Activated naive CD4-positive, alpha-beta T cell treated with anti-CD3 and anti-CD28 coated beads for 36 hours (primary cell): Measurements from ENCODE around the gene BBC3. TPM values are rescaled to one million over a fixed set of nuclear protein-coding genes. Genes with fewer than 3 reads are reported as not detected.

ENCODE experiments used
- CTCF ChIA-PET: fragments of 350-600 bp; sonication (Branson Sonifier 250); formaldehyde crosslinking; loops from one replicate; lab custom pipeline; 2021; ENCODE audit warnings: antibody characterized with exemption; lab: Charles Lee
- DNase-seq: peaks from one replicate; pipeline ENCODE4 v3.0.0-alpha.2; 2020
- H3K27ac Mint-ChIP-seq: one replicate; pipeline ENCODE4 v1.8.0; 2021; ENCODE audit warnings: mild to moderate bottlenecking, mixed read lengths
- H3K27me3 Mint-ChIP-seq: one replicate; pipeline ENCODE4 v1.8.0; 2021; ENCODE audit warnings: low read depth, mixed read lengths
- H3K36me3 Mint-ChIP-seq: one replicate; pipeline ENCODE4 v1.8.0; 2021; ENCODE audit warnings: low read depth, mixed read lengths
- H3K4me1 Mint-ChIP-seq: one replicate; pipeline ENCODE4 v1.8.0; 2021; ENCODE audit warnings: low read depth, mixed read lengths
- H3K4me3 Mint-ChIP-seq: one replicate; pipeline ENCODE4 v1.8.0; 2021; ENCODE audit warnings: mild to moderate bottlenecking, moderate library complexity, mixed read lengths
- H3K9me3 Mint-ChIP-seq: one replicate; pipeline ENCODE4 v1.8.0; 2021; ENCODE audit warnings: mixed read lengths
- intact Hi-C: fragments of 100-400 bp; cut with micrococcal nuclease; formaldehyde crosslinking; loops from one replicate; pipeline ENCODE4 v1.15.1; 2023
- microRNA-seq: library from miRNA; unstranded; fragments of <30 nt; microRNA quantifications from one replicate; pipeline ENCODE4 v1.2.0, GENCODE V29; 2022; ENCODE audit warnings: borderline microRNAs expressed, borderline replicate concordance
- total RNA-seq, 2 experiments: library from RNA; stranded (reverse); gene quantifications; one replicate each; pipeline ENCODE4 v1.2.3, GENCODE V29; 2021

BBC3 gene
- total RNA-seq, 2 experiments from 2014 or later: 55.9 to 59.5 TPM

GRCh38 chr19:47176071-47176626 lies 54.9 kb downstream of the BBC3 start:
- CTCF ChIA-PET: interaction anchor here (1.2 to 1.6 kb wide), 2 partner anchors 26 to 50 kb away, joined by 3 to 4 read pairs; no protein-coding TSS in a partner anchor
- H3K4me3 Mint-ChIP-seq: peak overlapping the region; percentile 15
- peaks cover 69% of the 10 kb centered on the region for H3K36me3 Mint-ChIP-seq
- H3K4me1 Mint-ChIP-seq: peaks cover 74% of the 10 kb centered on the region
- no peaks in the 10 kb centered on the region for H3K27me3 Mint-ChIP-seq
- intact Hi-C loops: loop anchor here (1.0 kb wide), 3 partner anchors 10 to 17 kb away; no protein-coding TSS in a partner anchor
- no peak for DNase-seq
- H3K9me3 Mint-ChIP-seq: no peaks in the 10 kb centered on the region
- peak overlapping the region; percentile 98 for H3K27ac Mint-ChIP-seq

GRCh38 chr19:47172666-47173455 lies 58.1 kb downstream of the BBC3 start:
- DNase-seq: no peak
- Mint-ChIP-seq H3K9me3 (no peaks in the 10 kb centered on the region), H3K4me1 (peaks cover 48% of the 10 kb centered on the region), H3K27ac (no peak overlapping the region), H3K36me3 (peaks cover 65% of the 10 kb centered on the region), H3K27me3 (no peaks in the 10 kb centered on the region), H3K4me3 (no peak overlapping the region)
- intact Hi-C loops: no loop called here
- CTCF ChIA-PET: interaction anchor here (1.1 kb wide), 1 partner anchor 75 kb away, joined by 3 read pairs; no protein-coding TSS in a partner anchor

Small RNA genes lying within 50 kb of the gene (microRNA-seq; reads per million reads assigned to microRNA genes)
- not detected for gene MIR3190
- gene MIR3191: not detected

Other genes starting within 250 kb of the BBC3 start
- gene NPAS1, start 211.4 kb downstream of the BBC3 start, total RNA-seq: under 1 TPM in 1 of 2 experiments, not detected in 1; 0.21 TPM
- 10 to 100 TPM; 54.8 to 56.6 TPM for gene TMEM160, start 182.6 kb downstream of the BBC3 start, total RNA-seq
- 10 to 100 TPM; 46.0 to 48.8 TPM for gene ZC3H4, start 117.4 kb downstream of the BBC3 start, total RNA-seq
- 100 to 1,000 TPM; 160 to 161 TPM for gene SAE1, start 100.4 kb downstream of the BBC3 start, total RNA-seq
- 10 to 100 TPM; 43.6 to 47.7 TPM for gene CCDC9, start 25.3 kb upstream of the BBC3 start, total RNA-seq
- gene INAFM1, start 43.7 kb upstream of the BBC3 start, total RNA-seq: 10 to 100 TPM; 18.7 to 19.9 TPM
- under 1 TPM in 1 of 2 experiments, not detected in 1; 0.19 TPM for gene C5AR1, start 78.7 kb upstream of the BBC3 start, total RNA-seq
- not detected for gene C5AR2, start 101.0 kb upstream of the BBC3 start, total RNA-seq
- gene DHX34, start 118.1 kb upstream of the BBC3 start, total RNA-seq: 10 to 100 TPM; 11.2 to 11.6 TPM
- not detected for gene MEIS3, start 188.3 kb upstream of the BBC3 start, total RNA-seq
- not detected for gene SLC8A2, start 240.7 kb upstream of the BBC3 start, total RNA-seq